ENCODE data around the gene DPP6.

DNA sequence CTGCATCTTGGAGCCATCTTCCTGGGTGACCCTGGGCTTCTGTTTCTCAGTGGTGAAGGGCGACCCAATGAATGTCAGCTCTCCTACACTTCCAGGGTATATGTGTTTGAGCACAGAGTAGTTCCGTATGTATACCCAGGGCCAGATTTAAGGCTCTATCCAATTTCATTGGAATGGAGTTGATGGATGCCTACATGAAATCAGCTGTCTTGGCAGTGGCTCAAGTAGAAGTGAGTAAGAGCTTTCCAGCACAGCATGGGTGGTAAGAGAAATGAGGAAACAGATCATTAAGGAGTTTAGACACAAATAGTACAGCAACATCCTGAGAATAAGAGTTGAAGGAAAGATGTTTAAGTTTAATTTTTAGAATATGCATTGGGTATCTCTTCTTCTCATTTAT, 517.7 kb downstream of the DPP6 start:
- TF ChIP-seq, protein P1, sequence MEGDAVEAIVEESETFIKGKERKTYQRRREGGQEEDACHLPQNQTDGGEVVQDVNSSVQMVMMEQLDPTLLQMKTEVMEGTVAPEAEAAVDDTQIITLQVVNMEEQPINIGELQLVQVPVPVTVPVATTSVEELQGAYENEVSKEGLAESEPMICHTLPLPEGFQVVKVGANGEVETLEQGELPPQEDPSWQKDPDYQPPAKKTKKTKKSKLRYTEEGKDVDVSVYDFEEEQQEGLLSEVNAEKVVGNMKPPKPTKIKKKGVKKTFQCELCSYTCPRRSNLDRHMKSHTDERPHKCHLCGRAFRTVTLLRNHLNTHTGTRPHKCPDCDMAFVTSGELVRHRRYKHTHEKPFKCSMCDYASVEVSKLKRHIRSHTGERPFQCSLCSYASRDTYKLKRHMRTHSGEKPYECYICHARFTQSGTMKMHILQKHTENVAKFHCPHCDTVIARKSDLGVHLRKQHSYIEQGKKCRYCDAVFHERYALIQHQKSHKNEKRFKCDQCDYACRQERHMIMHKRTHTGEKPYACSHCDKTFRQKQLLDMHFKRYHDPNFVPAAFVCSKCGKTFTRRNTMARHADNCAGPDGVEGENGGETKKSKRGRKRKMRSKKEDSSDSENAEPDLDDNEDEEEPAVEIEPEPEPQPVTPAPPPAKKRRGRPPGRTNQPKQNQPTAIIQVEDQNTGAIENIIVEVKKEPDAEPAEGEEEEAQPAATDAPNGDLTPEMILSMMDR (IDR thresholded peaks at IDR 0.05): no peak
- no peak for TF ChIP-seq EZH2 (IDR thresholded peaks at IDR 0.05; ENCODE audit: borderline replicate concordance, insufficient read depth, low read depth, low read length, poor library complexity, severe bottlenecking)

Data from B cell (primary cell).